H1 (cell line): ENCODE measurements around the gene SLC27A2. TPM values are rescaled to one million over a fixed set of nuclear protein-coding genes. Genes with fewer than 3 reads are reported as not detected.

Experiments used
- MAFK ChIP-seq: IDR thresholded peaks from 2 replicates; pipeline ENCODE4 v1.6.1; 2012; ENCODE audit warnings: low read depth, mild to moderate bottlenecking, improper control_type of control experiment, low read length
- SIN3A ChIP-seq, 2 experiments: IDR thresholded peaks in 1 of 2; conservative IDR thresholded peaks in 1 of 2; 2 replicates each; pipeline ENCODE4 v1.6.1; 2011 to 2012; ENCODE audit warnings: low read length in 2 of 2, improper control_type of control experiment in 1 of 2, low read depth in 1 of 2, mild to moderate bottlenecking in 1 of 2
- SUZ12 ChIP-seq: fragments of 200-600 bp; sonication (generic); IDR thresholded peaks from 2 replicates; pipeline ENCODE4 v1.6.1; 2012; ENCODE audit warnings: mild to moderate bottlenecking, inconsistent platforms, low read length, moderate library complexity, mixed read lengths
- polyA plus RNA-seq, 7 experiments: library from polyadenylated mRNA; depleted of rRNA in 3 of 7; stranded (reverse) in 5 of 7; unstranded in 2 of 7; fragments of >200 nt in 5 of 7; fragments of 200-250 nt in 2 of 7; gene quantifications; 1 replicate in 5 of 7; 2 replicates in 1 of 7; 4 replicates in 1 of 7; pipeline versions ENCODE4 v1.2.1 to v1.2.3, GENCODE V29; 2011 to 2013; ENCODE audit warnings: missing spikeins in 2 of 7, mixed read lengths in 2 of 7
- total RNA-seq: library from RNA; stranded (reverse); fragmentation: NEBNext Ultra II Directional; extraction: Animal tissue kit (Norgen Biotek cat#: 25700); gene quantifications from 2 replicates; pipeline ENCODE4 v1.2.1, GENCODE V29; 2021
- TF ChIP-seq, protein P1 (sequence below): IDR thresholded peaks from 2 replicates; pipeline ENCODE4 v1.6.1; 2012; ENCODE audit warnings: inconsistent platforms

Gene SLC27A2
- total and polyA plus RNA-seq, 2 of the 8 experiments (the other 6 are each of a cell fraction or from before 2014, with no cell fraction given): 5.6 to 5.8 TPM

GRCh38 chr15:50182219-50183013, 420 bp downstream of the SLC27A2 start (continued):
- TF ChIP-seq, protein P1, sequence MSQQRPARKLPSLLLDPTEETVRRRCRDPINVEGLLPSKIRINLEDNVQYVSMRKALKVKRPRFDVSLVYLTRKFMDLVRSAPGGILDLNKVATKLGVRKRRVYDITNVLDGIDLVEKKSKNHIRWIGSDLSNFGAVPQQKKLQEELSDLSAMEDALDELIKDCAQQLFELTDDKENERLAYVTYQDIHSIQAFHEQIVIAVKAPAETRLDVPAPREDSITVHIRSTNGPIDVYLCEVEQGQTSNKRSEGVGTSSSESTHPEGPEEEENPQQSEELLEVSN: peak; percentile 50
- TF ChIP-seq SUZ12 (peak; percentile 67), SIN3A (conservative IDR thresholded peaks at IDR 0.05 in 1 of 2, IDR thresholded peaks at IDR 0.05 in 1 of 2; ENCODE audit: low read depth in 1 of 2, low read length in 2 of 2) (no peak), MAFK (no peak)
